Measurements from ENCODE around the gene PRTN3. TPM values are rescaled to one million over a fixed set of nuclear protein-coding genes. Genes with fewer than 3 reads are reported as not detected.

Gene PRTN3
- total RNA-seq, 2 donors from 2014 or later = 2.6 TPM; not detected in 1

DNA sequence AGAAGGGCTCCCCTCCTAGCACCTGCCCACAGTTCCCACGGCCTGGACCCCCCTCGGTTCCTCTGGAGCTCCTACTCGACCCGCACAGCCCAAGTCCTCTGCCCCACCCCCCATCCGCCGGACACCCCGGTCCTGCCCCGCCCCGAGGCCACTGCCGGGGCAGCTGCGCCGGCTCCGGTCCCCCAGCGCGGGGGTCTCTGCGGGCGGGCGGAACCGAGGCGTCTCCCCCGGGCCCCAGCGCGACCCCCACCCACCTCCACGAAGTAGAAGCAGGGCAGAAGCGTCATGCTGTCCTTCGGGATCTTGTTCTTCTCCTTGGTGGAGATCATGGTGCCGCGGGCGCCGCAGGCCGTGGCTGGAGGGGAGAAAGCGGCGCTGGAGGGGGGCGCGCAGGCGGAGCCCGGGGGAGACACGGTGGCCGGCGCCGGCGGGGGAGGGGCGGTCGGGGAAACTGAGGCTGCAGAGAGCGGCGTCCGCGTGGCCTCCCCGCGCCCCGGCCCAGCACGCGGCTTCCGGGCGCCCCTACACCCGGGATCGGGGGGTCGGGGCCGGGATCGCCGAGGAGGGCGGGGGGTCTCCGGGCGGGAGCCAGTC is 19.5 kb upstream of the PRTN3 start:
- no peak for TF ChIP-seq POLR2AphosphoS5 (IDR thresholded peaks at IDR 0.05)
- TF ChIP-seq, protein P1, sequence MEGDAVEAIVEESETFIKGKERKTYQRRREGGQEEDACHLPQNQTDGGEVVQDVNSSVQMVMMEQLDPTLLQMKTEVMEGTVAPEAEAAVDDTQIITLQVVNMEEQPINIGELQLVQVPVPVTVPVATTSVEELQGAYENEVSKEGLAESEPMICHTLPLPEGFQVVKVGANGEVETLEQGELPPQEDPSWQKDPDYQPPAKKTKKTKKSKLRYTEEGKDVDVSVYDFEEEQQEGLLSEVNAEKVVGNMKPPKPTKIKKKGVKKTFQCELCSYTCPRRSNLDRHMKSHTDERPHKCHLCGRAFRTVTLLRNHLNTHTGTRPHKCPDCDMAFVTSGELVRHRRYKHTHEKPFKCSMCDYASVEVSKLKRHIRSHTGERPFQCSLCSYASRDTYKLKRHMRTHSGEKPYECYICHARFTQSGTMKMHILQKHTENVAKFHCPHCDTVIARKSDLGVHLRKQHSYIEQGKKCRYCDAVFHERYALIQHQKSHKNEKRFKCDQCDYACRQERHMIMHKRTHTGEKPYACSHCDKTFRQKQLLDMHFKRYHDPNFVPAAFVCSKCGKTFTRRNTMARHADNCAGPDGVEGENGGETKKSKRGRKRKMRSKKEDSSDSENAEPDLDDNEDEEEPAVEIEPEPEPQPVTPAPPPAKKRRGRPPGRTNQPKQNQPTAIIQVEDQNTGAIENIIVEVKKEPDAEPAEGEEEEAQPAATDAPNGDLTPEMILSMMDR (IDR thresholded peaks at IDR 0.05) = no peak
- TF ChIP-seq POLR2A (IDR thresholded peaks at IDR 0.05) = no peak
- Histone ChIP-seq H3K9me3 (no peaks in the 10 kb centered on the region), H3K27ac (no peak overlapping the region), H3K4me3 (peak overlapping the region; percentile 19 to 37), H3K4me1 (replicated peaks) (peaks cover 12% of the 10 kb centered on the region), H3K27me3 (replicated peaks; ENCODE audit: insufficient read depth) (peaks cover 4% of the 10 kb centered on the region), H3K36me3 (no peaks in the 10 kb centered on the region)
- no peak for DNase-seq (ENCODE audit: low spot score)
- WGBS = 3% methylated on average over 36 of the region's 64 CpGs
- intact Hi-C loops (cut with DNase I) = no loop called here

DNA sequence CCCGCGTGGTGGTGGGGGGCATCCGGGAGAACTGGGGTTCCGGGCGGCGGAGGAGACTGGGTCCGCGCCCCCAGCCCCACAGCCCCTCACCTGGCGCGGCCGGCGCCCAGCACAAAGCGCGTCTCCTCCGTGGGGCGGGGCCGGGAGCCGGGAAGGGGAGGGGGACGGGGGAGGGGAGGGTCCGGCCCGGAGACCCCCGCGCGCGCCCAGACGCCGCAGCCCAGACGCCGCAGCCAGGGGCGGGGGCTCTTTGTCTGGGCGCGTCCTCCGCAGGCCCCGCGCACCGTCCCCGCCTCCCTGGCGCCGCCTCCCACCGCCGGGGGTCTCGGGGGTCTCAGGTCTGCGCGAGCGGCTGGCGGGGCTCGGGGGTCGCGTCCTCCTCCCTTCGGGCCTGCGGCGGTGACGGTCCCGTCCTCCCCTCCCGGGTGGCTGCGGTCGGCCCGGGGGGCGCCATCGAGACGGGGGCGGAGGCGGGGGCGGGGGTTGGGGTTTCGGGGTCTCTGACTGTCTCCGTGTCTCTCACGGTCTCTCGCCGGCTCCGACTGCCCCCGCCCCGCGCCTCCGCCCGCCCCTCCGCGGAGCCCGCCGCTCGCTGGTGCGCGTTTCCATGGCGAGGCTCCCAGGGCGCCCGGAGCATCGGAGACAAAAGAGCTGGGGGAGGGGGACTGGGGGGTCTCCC is 18.8 kb upstream of the PRTN3 start, which contains the start of gene PLPPR3:
PLPPR3 (minus strand) TSS at position 131 of the 679 bp plus-strand sequence. CDS start 396 bp downstream, outside the sequence.
- Histone ChIP-seq H3K27ac (no peak within 1 kb of the TSS), H3K9me3 (no peaks in the 10 kb centered on the region), H3K4me1 (replicated peaks) (peaks cover 12% of the 10 kb centered on the region), H3K27me3 (replicated peaks; ENCODE audit: insufficient read depth) (peaks cover 4% of the 10 kb centered on the region), H3K4me3 (peak within 1 kb of the TSS; percentile 19 to 37), H3K36me3 (no peaks in the 10 kb centered on the region)
- DNase-seq (ENCODE audit: low spot score) = no peak
- intact Hi-C loops (cut with DNase I) = no loop called here
- WGBS = under 1% methylated on average over 38 of the region's 86 CpGs
- TF ChIP-seq POLR2A (IDR thresholded peaks at IDR 0.05) = no peak
- no peak for TF ChIP-seq POLR2AphosphoS5 (IDR thresholded peaks at IDR 0.05)
- TF ChIP-seq, protein P1 (IDR thresholded peaks at IDR 0.05) = no peak

- H3K27ac ChIP-seq = no peak overlapping the region
- no peak overlapping the region for H3K4me3 ChIP-seq
- peaks cover 12% of the 10 kb centered on the region for H3K4me1 ChIP-seq (replicated peaks)
- H3K9me3 ChIP-seq = no peaks in the 10 kb centered on the region
- peaks cover 4% of the 10 kb centered on the region for H3K27me3 ChIP-seq (replicated peaks; ENCODE audit: insufficient read depth)
- WGBS = 60% methylated on average over 12 of the region's 12 CpGs
- TF ChIP-seq POLR2AphosphoS5 (IDR thresholded peaks at IDR 0.05) (no peak), POLR2A (IDR thresholded peaks at IDR 0.05) (no peak)
- TF ChIP-seq, protein P1 (IDR thresholded peaks at IDR 0.05) = no peak
- DNase-seq (ENCODE audit: low spot score) = no peak
- intact Hi-C loops (cut with DNase I) = no loop called here
- no peaks in the 10 kb centered on the region for H3K36me3 ChIP-seq
These were observed 17.2 kb upstream of the PRTN3 start for GRCh38 chr19:823565-824121.

GRCh38 chr19:824885-825284 is 15.9 kb upstream of the PRTN3 start:
- H3K9me3 ChIP-seq = no peaks in the 10 kb centered on the region
- WGBS = 84% methylated on average over 15 of the region's 15 CpGs
- peaks cover 12% of the 10 kb centered on the region for H3K4me1 ChIP-seq (replicated peaks)
- no peak overlapping the region for H3K27ac ChIP-seq
- TF ChIP-seq POLR2A (IDR thresholded peaks at IDR 0.05) (no peak), POLR2AphosphoS5 (IDR thresholded peaks at IDR 0.05) (no peak)
- TF ChIP-seq, protein P1 (IDR thresholded peaks at IDR 0.05) = no peak
- H3K4me3 ChIP-seq = no peak overlapping the region
- intact Hi-C loops (cut with DNase I) = no loop called here
- no peak for DNase-seq (ENCODE audit: low spot score)
- peaks cover 4% of the 10 kb centered on the region for H3K27me3 ChIP-seq (replicated peaks; ENCODE audit: insufficient read depth)
- H3K36me3 ChIP-seq = no peaks in the 10 kb centered on the region

All from prostate gland (tissue), 2 donors.